MCF 10A (cell line): ENCODE data around the gene CALY. TPM values are rescaled to one million over a fixed set of nuclear protein-coding genes. Genes with fewer than 3 reads are reported as not detected.

Experiments used
- BruUV-seq: library from RNA; stranded (reverse); fragments of 400-500 nt; replicated peaks from 2 replicates; lab custom pipeline; 2021; lab: Mats Ljungman, UMichigan
- CTCF ChIA-PET: fragments of 300-600 bp; sonication (Branson Sonifier 250); formaldehyde crosslinking; extraction: SDS; loops from one replicate; lab custom pipeline; 2021; ENCODE audit warnings: antibody characterized with exemption, inconsistent platforms; lab: Yijun Ruan, JAX
- POLR2A ChIA-PET: fragments of 300-600, 350-650 bp; sonication (Branson Sonifier 250); formaldehyde crosslinking; extraction: SDS; loops from one replicate; lab custom pipeline; 2020; ENCODE audit warnings: antibody characterized with exemption, inconsistent platforms; lab: Yijun Ruan, JAX
- DNase-seq: peaks from one replicate; pipeline ENCODE4 v3.0.0-alpha.2; 2018; ENCODE audit not compliant: unreplicated experiment
- H3K27ac Mint-ChIP-seq: one replicate; pipeline ENCODE4 v1.8.0; 2022; ENCODE audit warnings: mild to moderate bottlenecking, low read depth, mixed read lengths; ENCODE audit not compliant: unreplicated experiment
- H3K27me3 Mint-ChIP-seq: one replicate; pipeline ENCODE4 v1.8.0; 2022; ENCODE audit warnings: mixed read lengths; ENCODE audit not compliant: insufficient read depth, unreplicated experiment
- H3K36me3 Mint-ChIP-seq: one replicate; pipeline ENCODE4 v1.8.0; 2022; ENCODE audit warnings: mild to moderate bottlenecking, moderate library complexity, mixed read lengths; ENCODE audit not compliant: insufficient read depth, unreplicated experiment
- H3K4me1 Mint-ChIP-seq: one replicate; pipeline ENCODE4 v1.8.0; 2022; ENCODE audit warnings: mixed read lengths; ENCODE audit not compliant: insufficient read depth, unreplicated experiment
- H3K4me3 Mint-ChIP-seq: one replicate; pipeline ENCODE4 v1.8.0; 2022; ENCODE audit warnings: mild to moderate bottlenecking, moderate library complexity, mixed read lengths; ENCODE audit not compliant: unreplicated experiment
- H3K9me3 Mint-ChIP-seq: one replicate; pipeline ENCODE4 v1.8.0; 2022; ENCODE audit warnings: mixed read lengths; ENCODE audit not compliant: unreplicated experiment
- intact Hi-C: fragments of 100-400 bp; cut with micrococcal nuclease; formaldehyde crosslinking; loops from 2 replicates; pipeline ENCODE4 v1.14.1; 2022
- total RNA-seq: library from RNA; stranded (reverse); gene quantifications from 2 replicates; pipeline ENCODE4 v1.2.3, GENCODE V29; 2022
- TF ChIP-seq, protein P1 (sequence below): fragments of 200-600 bp; IDR thresholded peaks from one replicate; pipeline ENCODE4 v1.8.0; 2022; ENCODE audit warnings: antibody characterized with exemption, mild to moderate bottlenecking; ENCODE audit not compliant: unreplicated experiment

CALY gene
- total RNA-seq, 1 experiment from 2014 or later = not detected

DNA sequence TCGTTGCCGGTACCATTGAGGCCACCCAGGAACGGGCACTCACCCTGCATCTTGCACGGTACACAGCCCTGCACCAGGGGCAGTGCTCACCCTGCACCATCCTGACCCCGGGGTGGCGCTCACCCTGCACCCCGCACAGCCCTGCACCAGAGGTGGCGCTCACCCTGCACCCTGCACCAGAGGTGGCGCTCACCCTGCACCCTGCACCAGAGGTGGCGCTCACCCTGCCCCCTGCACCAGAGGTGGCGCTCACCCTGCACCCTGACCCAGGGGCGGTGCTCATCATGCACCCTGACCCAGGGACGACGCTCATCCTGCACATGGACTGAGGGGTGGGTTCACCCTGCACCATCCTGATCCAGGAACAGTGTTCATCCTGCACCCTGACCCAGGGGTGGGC is 34.5 kb downstream of the CALY start:
- no peaks in the 10 kb centered on the region for H3K9me3 Mint-ChIP-seq
- peaks cover 12% of the 10 kb centered on the region for H3K4me1 Mint-ChIP-seq
- no peak overlapping the region for H3K27ac Mint-ChIP-seq
- TF ChIP-seq, protein P1, sequence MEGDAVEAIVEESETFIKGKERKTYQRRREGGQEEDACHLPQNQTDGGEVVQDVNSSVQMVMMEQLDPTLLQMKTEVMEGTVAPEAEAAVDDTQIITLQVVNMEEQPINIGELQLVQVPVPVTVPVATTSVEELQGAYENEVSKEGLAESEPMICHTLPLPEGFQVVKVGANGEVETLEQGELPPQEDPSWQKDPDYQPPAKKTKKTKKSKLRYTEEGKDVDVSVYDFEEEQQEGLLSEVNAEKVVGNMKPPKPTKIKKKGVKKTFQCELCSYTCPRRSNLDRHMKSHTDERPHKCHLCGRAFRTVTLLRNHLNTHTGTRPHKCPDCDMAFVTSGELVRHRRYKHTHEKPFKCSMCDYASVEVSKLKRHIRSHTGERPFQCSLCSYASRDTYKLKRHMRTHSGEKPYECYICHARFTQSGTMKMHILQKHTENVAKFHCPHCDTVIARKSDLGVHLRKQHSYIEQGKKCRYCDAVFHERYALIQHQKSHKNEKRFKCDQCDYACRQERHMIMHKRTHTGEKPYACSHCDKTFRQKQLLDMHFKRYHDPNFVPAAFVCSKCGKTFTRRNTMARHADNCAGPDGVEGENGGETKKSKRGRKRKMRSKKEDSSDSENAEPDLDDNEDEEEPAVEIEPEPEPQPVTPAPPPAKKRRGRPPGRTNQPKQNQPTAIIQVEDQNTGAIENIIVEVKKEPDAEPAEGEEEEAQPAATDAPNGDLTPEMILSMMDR = no peak
- no peak for DNase-seq
- no peak overlapping the region for H3K4me3 Mint-ChIP-seq
- BruUV-seq = no TSS peak
- ChIA-PET CTCF (interaction anchor here (0.6 kb wide), 1 partner anchor 200 kb away, joined by 3 read pairs; no protein-coding TSS in a partner anchor), POLR2A (no interaction called here)
- intact Hi-C loops = no loop called here
- peaks cover 62% of the 10 kb centered on the region for H3K36me3 Mint-ChIP-seq
- H3K27me3 Mint-ChIP-seq = no peaks in the 10 kb centered on the region

DNA sequence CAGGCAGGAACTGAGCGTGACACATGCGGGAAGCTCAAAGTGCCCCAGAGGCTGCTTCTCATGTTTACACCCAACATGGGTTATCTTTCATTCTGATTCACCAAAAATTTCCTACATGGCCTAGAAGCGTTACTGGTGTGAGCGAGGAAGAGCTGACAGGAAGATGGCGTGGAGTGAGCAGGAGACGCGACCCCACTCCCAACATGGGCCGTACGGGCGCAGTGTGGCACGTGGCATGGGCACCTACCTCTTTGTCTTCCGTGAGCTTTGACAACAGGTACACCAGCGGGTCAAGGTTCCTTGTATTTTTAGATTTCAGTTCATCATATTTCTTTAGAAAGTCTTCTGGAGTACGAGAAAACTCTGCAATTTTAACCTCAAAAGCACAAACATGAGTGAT is 37.0 kb downstream of the CALY start:
- no peak for DNase-seq
- no peaks in the 10 kb centered on the region for H3K27me3 Mint-ChIP-seq
- H3K9me3 Mint-ChIP-seq = no peaks in the 10 kb centered on the region
- H3K27ac Mint-ChIP-seq = no peak overlapping the region
- ChIA-PET POLR2A (interaction anchor here (1.5 kb wide), 1 partner anchor 8 kb away, joined by 5 read pairs; no protein-coding TSS in a partner anchor), CTCF (interaction anchor here (0.6 to 2.5 kb wide), 4 partner anchors 8 to 157 kb away, joined by 3 to 13 read pairs (median 4); no protein-coding TSS in a partner anchor)
- H3K36me3 Mint-ChIP-seq = peaks cover 83% of the 10 kb centered on the region
- TF ChIP-seq, protein P1 = no peak
- H3K4me1 Mint-ChIP-seq = peaks cover under 1% of the 10 kb centered on the region
- intact Hi-C loops = no loop called here
- H3K4me3 Mint-ChIP-seq = no peak overlapping the region
- no TSS peak for BruUV-seq

DNA sequence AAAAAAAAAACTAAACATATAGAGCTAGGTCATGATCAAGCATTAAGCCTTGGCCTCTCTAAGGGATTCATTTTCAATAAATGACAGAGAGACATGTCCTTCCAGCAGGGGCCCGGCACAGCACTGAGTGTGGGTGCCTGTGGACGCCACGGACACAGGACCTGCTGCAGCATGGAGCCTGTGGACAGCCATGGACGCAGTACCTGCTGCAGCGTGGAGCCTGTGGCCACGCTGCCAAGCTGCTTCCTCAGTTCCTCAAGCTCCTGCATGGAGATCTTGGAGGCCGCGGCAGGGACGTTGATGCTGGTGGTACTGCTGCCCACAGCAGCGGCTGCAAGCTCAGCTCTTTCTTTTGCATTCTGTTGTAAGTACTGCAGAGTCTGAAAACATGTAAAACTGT is 37.5 kb downstream of the CALY start:
- TF ChIP-seq, protein P1 = no peak
- ChIA-PET CTCF (interaction anchor here (0.6 to 2.5 kb wide), 3 partner anchors 8 to 156 kb away, joined by 3 to 13 read pairs (median 4); no protein-coding TSS in a partner anchor), POLR2A (interaction anchor here (1.5 kb wide), 1 partner anchor 8 kb away, joined by 5 read pairs; no protein-coding TSS in a partner anchor)
- intact Hi-C loops = no loop called here
- DNase-seq = no peak
- no TSS peak for BruUV-seq
- Mint-ChIP-seq H3K9me3 (no peaks in the 10 kb centered on the region), H3K4me3 (no peak overlapping the region), H3K27me3 (no peaks in the 10 kb centered on the region), H3K27ac (no peak overlapping the region), H3K4me1 (peaks cover 4% of the 10 kb centered on the region), H3K36me3 (peaks cover 88% of the 10 kb centered on the region)

DNA sequence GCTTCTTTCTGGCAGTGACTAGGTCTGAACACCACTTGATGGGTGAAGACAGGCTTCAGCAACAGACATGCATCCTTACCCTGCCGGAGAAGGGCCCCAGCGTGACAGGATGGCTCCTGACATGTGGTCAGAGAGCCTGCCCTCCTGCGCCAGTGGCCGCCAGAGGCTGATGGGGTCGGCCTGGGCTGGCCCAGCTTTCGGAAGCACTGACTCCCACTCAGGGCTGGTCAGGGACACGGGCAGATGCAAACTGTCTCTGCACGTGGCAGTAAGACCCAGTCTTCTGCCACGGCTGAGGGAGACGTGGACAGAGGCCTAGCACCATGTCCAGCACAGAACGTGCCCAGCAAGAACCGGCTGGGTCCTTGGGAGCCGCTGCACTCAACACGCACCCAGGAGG is 38.2 kb downstream of the CALY start:
- Mint-ChIP-seq H3K4me1 (peaks cover 4% of the 10 kb centered on the region), H3K27ac (no peak overlapping the region), H3K9me3 (no peaks in the 10 kb centered on the region), H3K4me3 (no peak overlapping the region), H3K36me3 (peaks cover 89% of the 10 kb centered on the region), H3K27me3 (no peaks in the 10 kb centered on the region)
- no TSS peak for BruUV-seq
- ChIA-PET POLR2A (interaction anchor here (1.5 kb wide), 1 partner anchor 9 kb away, joined by 5 read pairs; no protein-coding TSS in a partner anchor), CTCF (interaction anchor here (0.7 to 2.5 kb wide), 3 partner anchors 9 to 394 kb away, joined by 3 to 13 read pairs (median 4); no protein-coding TSS in a partner anchor)
- intact Hi-C loops = no loop called here
- TF ChIP-seq, protein P1 = no peak
- no peak for DNase-seq
